HepG2 (cell line): ENCODE measurements around the gene SERPINA9. TPM values are rescaled to one million over a fixed set of nuclear protein-coding genes. Genes with fewer than 3 reads are reported as not detected.
A peak's percentile ranks its signal among the peaks of the same experiment; 100 is the strongest.

Experiments
- CREM ChIP-seq, 2 experiments: sonication (generic) in 1 of 2; formaldehyde crosslinking in 1 of 2; IDR thresholded peaks; 2 replicates each; pipeline versions ENCODE4 v1.4.0 to v1.6.1; 2016 to 2020; ENCODE audit warnings: antibody characterized with exemption in 1 of 2, mild to moderate bottlenecking in 1 of 2, missing genetic modification reagents in 1 of 2
- FOXC1 ChIP-seq: sonication (generic); formaldehyde crosslinking; IDR thresholded peaks from 2 replicates; pipeline ENCODE4 v1.8.0; 2022; ENCODE audit warnings: mild to moderate bottlenecking, missing genetic modification reagents, borderline replicate concordance
- FOXM1 ChIP-seq: sonication (generic); formaldehyde crosslinking; IDR thresholded peaks from 2 replicates; pipeline ENCODE4 v1.5.0; 2020; ENCODE audit warnings: missing genetic modification reagents
- HMGXB4 ChIP-seq, 2 experiments: sonication (generic) in 1 of 2; formaldehyde crosslinking in 1 of 2; IDR thresholded peaks; 2 replicates each; pipeline versions ENCODE4 v1.4.0 to v1.6.1; 2018 to 2020; ENCODE audit warnings: missing genetic modification reagents in 2 of 2, borderline replicate concordance in 1 of 2, low read depth in 1 of 2, mild to moderate bottlenecking in 1 of 2, missing biosample characterization in 1 of 2
- KDM2A ChIP-seq: sonication (generic); formaldehyde crosslinking; IDR thresholded peaks from 2 replicates; pipeline ENCODE4 v1.4.0; 2020; ENCODE audit warnings: low read depth, missing genetic modification reagents, borderline replicate concordance
- PAWR ChIP-seq: sonication (generic); formaldehyde crosslinking; IDR thresholded peaks from 2 replicates; pipeline ENCODE4 v1.4.0; 2020; ENCODE audit warnings: missing genetic modification reagents, mild to moderate bottlenecking, borderline replicate concordance
- SIX4 ChIP-seq: sonication (generic); formaldehyde crosslinking; IDR thresholded peaks from 2 replicates; pipeline ENCODE4 v1.4.0; 2020; ENCODE audit warnings: missing genetic modification reagents
- TEF ChIP-seq: sonication (generic); formaldehyde crosslinking; IDR thresholded peaks from 2 replicates; pipeline ENCODE4 v1.5.0; 2020; ENCODE audit warnings: missing genetic modification reagents
- ZC3H4 ChIP-seq: sonication (generic); formaldehyde crosslinking; IDR thresholded peaks from 2 replicates; pipeline ENCODE4 v1.4.0; 2020; ENCODE audit warnings: missing genetic modification reagents, borderline replicate concordance
- ZFP37 ChIP-seq: sonication (generic); formaldehyde crosslinking; IDR thresholded peaks from 2 replicates; pipeline ENCODE4 v1.4.0; 2020; ENCODE audit warnings: missing genetic modification reagents, borderline replicate concordance
- ZNF251 ChIP-seq: sonication (generic); formaldehyde crosslinking; IDR thresholded peaks from 2 replicates; pipeline ENCODE4 v1.9.0; 2021; ENCODE audit warnings: mild to moderate bottlenecking, missing genetic modification reagents
- ZNF704 ChIP-seq: sonication (generic); formaldehyde crosslinking; IDR thresholded peaks from 2 replicates; pipeline ENCODE4 v1.8.1; 2023; ENCODE audit warnings: mild to moderate bottlenecking, inconsistent platforms, moderate library complexity, missing genetic modification reagents, borderline replicate concordance
- ZNF768 ChIP-seq: sonication (generic); formaldehyde crosslinking; IDR thresholded peaks from 2 replicates; pipeline ENCODE4 v1.4.0; 2020; ENCODE audit warnings: missing genetic modification reagents
- ZNF784 ChIP-seq: sonication (generic); formaldehyde crosslinking; IDR thresholded peaks from 2 replicates; pipeline ENCODE4 v1.5.1; 2020; ENCODE audit warnings: missing genetic modification reagents, mild to moderate bottlenecking, borderline replicate concordance
- ZSCAN20 ChIP-seq: sonication (generic); formaldehyde crosslinking; IDR thresholded peaks from 2 replicates; pipeline ENCODE4 v1.4.0; 2020; ENCODE audit warnings: missing genetic modification reagents, mild to moderate bottlenecking, borderline replicate concordance
- polyA plus RNA-seq, 8 experiments: library from polyadenylated mRNA; depleted of rRNA in 3 of 8; stranded (reverse) in 7 of 8; unstranded in 1 of 8; fragments of >200 nt; fragmentation: Illumina TruSeq in 4 of 8; extraction: Trizol in 4 of 8; gene quantifications; 2 replicates each; pipeline versions ENCODE4 v1.2.1 to v1.2.3, GENCODE V29; 2011 to 2016; ENCODE audit warnings: low read depth in 4 of 8, missing spikeins in 1 of 8, mixed read lengths in 1 of 8; ENCODE audit not compliant: insufficient read depth in 1 of 8
- total RNA-seq, 5 experiments: library from RNA; depleted of rRNA; stranded (reverse); fragments of >200 nt; fragmentation: Illumina TruSeq; extraction: Trizol; gene quantifications; 2 replicates each; pipeline ENCODE4 v1.2.3, GENCODE V29; 2016; ENCODE audit warnings: low read depth in 1 of 5
- TF ChIP-seq, protein P1 (sequence below): sonication (generic); formaldehyde crosslinking; IDR thresholded peaks from 2 replicates; pipeline ENCODE4 v1.4.0; 2020; ENCODE audit warnings: missing genetic modification reagents

Gene SERPINA9
- total and polyA plus RNA-seq, 2 of the 13 experiments (the other 11 are each of a cell fraction or from before 2014, with no cell fraction given): 0.21 TPM; not detected in 1

DNA sequence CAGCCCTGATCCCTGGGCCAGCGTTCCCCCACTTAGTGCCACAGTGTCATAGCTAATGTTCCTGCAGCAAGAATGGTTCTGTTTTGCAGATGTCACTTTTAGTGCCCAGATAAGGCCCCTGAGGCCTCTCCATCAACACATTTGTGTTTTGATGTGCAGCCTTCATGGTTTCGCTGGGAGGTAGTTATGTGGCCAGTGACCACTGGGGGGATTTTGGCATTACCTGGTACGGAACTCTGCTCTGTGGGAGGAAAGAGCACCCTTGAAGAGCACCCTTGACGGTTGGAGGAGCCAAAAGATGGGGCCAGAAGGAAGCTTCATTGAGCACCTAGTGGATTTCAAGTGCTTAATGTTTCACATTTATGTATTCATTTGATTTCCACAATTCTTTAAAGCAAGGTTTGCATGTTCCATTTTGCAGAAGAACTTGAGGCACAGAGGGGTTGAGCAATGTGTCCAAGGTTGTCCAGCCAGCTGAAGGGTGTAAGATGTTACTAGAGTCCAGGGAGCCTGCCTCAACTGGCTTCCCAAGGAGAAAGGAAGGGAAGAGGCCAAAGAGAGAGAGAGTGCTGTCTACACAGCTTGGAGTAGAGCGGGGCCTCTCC, 36.4 kb downstream of the SERPINA9 start (continued):
- TF ChIP-seq, protein P1, sequence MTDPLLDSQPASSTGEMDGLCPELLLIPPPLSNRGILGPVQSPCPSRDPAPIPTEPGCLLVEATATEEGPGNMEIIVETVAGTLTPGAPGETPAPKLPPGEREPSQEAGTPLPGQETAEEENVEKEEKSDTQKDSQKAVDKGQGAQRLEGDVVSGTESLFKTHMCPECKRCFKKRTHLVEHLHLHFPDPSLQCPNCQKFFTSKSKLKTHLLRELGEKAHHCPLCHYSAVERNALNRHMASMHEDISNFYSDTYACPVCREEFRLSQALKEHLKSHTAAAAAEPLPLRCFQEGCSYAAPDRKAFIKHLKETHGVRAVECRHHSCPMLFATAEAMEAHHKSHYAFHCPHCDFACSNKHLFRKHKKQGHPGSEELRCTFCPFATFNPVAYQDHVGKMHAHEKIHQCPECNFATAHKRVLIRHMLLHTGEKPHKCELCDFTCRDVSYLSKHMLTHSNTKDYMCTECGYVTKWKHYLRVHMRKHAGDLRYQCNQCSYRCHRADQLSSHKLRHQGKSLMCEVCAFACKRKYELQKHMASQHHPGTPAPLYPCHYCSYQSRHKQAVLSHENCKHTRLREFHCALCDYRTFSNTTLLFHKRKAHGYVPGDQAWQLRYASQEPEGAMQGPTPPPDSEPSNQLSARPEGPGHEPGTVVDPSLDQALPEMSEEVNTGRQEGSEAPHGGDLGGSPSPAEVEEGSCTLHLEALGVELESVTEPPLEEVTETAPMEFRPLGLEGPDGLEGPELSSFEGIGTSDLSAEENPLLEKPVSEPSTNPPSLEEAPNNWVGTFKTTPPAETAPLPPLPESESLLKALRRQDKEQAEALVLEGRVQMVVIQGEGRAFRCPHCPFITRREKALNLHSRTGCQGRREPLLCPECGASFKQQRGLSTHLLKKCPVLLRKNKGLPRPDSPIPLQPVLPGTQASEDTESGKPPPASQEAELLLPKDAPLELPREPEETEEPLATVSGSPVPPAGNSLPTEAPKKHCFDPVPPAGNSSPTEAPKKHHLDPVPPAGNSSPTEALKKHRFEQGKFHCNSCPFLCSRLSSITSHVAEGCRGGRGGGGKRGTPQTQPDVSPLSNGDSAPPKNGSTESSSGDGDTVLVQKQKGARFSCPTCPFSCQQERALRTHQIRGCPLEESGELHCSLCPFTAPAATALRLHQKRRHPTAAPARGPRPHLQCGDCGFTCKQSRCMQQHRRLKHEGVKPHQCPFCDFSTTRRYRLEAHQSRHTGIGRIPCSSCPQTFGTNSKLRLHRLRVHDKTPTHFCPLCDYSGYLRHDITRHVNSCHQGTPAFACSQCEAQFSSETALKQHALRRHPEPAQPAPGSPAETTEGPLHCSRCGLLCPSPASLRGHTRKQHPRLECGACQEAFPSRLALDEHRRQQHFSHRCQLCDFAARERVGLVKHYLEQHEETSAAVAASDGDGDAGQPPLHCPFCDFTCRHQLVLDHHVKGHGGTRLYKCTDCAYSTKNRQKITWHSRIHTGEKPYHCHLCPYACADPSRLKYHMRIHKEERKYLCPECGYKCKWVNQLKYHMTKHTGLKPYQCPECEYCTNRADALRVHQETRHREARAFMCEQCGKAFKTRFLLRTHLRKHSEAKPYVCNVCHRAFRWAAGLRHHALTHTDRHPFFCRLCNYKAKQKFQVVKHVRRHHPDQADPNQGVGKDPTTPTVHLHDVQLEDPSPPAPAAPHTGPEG (CRISPR knock-in tag): no peak
- TF ChIP-seq ZNF251 (CRISPR knock-in tag) (no peak), ZC3H4 (CRISPR knock-in tag) (0 out of 2 replicates have a peak, but pooled peaks have one; percentile 71), KDM2A (CRISPR knock-in tag) (peak; percentile 49), ZFP37 (CRISPR knock-in tag) (no peak), CREM (IDR thresholded peaks at IDR 0.05) (no peak), CREM (CRISPR knock-in tag; IDR thresholded peaks at IDR 0.05) (no peak), ZNF784 (CRISPR knock-in tag) (no peak), ZNF704 (CRISPR knock-in tag) (no peak), ZNF768 (CRISPR knock-in tag) (no peak), SIX4 (CRISPR knock-in tag) (no peak), ZSCAN20 (CRISPR knock-in tag) (no peak), HMGXB4 (CRISPR knock-in tag; IDR thresholded peaks at IDR 0.05; ENCODE audit: borderline replicate concordance in 1 of 2, low read depth in 1 of 2) (no peak), FOXC1 (CRISPR knock-in tag) (no peak), PAWR (CRISPR knock-in tag) (no peak), TEF (CRISPR knock-in tag) (no peak), FOXM1 (CRISPR knock-in tag) (no peak)
